HEK293 (cell line): Measurements from ENCODE around the gene VSIG8.

Experiments
- HOXA7 ChIP-seq: sonication (generic); formaldehyde crosslinking; IDR thresholded peaks from 2 replicates; pipeline ENCODE4 v1.8.1; 2022; ENCODE audit warnings: missing genetic modification reagents, borderline replicate concordance
- TCF7L2 ChIP-seq: IDR thresholded peaks from 2 replicates; pipeline ENCODE4 v1.6.1; 2011; ENCODE audit warnings: low read depth, mild to moderate bottlenecking, inconsistent platforms, low read length, moderate library complexity, borderline replicate concordance
- ZNF121 ChIP-seq: fragments of 450-650 bp; formaldehyde crosslinking; IDR thresholded peaks from 2 replicates; pipeline ENCODE4 v1.5.1; 2016; ENCODE audit warnings: missing biosample characterization, missing genetic modification characterization
- ZNF133 ChIP-seq: fragments of 450-650 bp; formaldehyde crosslinking; IDR thresholded peaks from 2 replicates; pipeline ENCODE4 v1.5.1; 2016; ENCODE audit warnings: missing biosample characterization, missing genetic modification characterization
- ZNF274 ChIP-seq, 2 experiments: fragments of 200-500 bp in 1 of 2; fragments of 450-650 bp in 1 of 2; sonication (Bioruptor generic) in 1 of 2; formaldehyde crosslinking in 1 of 2; IDR thresholded peaks; 2 replicates each; pipeline versions ENCODE4 v1.5.1 to v1.6.1; 2014 to 2016; ENCODE audit warnings: borderline replicate concordance in 1 of 2, inconsistent platforms in 1 of 2, low read length in 1 of 2, missing biosample characterization in 1 of 2, missing genetic modification characterization in 1 of 2
- ZNF514 ChIP-seq: fragments of 450-650 bp; formaldehyde crosslinking; IDR thresholded peaks from 2 replicates; pipeline ENCODE4 v1.5.1; 2016; ENCODE audit warnings: missing biosample characterization, missing genetic modification characterization
- ZNF660 ChIP-seq: fragments of 450-650 bp; IDR thresholded peaks from 2 replicates; pipeline ENCODE4 v1.5.1; 2018; ENCODE audit warnings: missing biosample characterization, mild to moderate bottlenecking, missing genetic modification characterization
- TF ChIP-seq, protein P1 (sequence below): fragments of 450-650 bp; formaldehyde crosslinking; IDR thresholded peaks from 2 replicates; pipeline ENCODE4 v1.5.1; 2016; ENCODE audit warnings: missing biosample characterization, missing genetic modification characterization
- TF ChIP-seq, protein P2 (sequence below): fragments of 450-650 bp; formaldehyde crosslinking; IDR thresholded peaks from 2 replicates; pipeline ENCODE4 v1.5.1; 2016; ENCODE audit warnings: missing biosample characterization, missing genetic modification characterization
- TF ChIP-seq, protein P3 (sequence below): sonication (generic); formaldehyde crosslinking; IDR thresholded peaks from 2 replicates; pipeline ENCODE4 v1.8.1; 2022; ENCODE audit warnings: mild to moderate bottlenecking, moderate library complexity, missing genetic modification reagents
- TF ChIP-seq, protein P4 (sequence below): fragments of 450-650 bp; formaldehyde crosslinking; IDR thresholded peaks from 2 replicates; pipeline ENCODE4 v1.5.1; 2016; ENCODE audit warnings: missing biosample characterization, missing genetic modification characterization
- TF ChIP-seq, protein P5 (sequence below): fragments of 450-650 bp; IDR thresholded peaks from 2 replicates; pipeline ENCODE4 v1.5.1; 2018; ENCODE audit warnings: missing biosample characterization, missing genetic modification characterization
- TF ChIP-seq, protein P6 (sequence below): fragments of 450-650 bp; formaldehyde crosslinking; IDR thresholded peaks from 2 replicates; pipeline ENCODE4 v1.5.1; 2016; ENCODE audit warnings: missing biosample characterization, missing genetic modification characterization

DNA sequence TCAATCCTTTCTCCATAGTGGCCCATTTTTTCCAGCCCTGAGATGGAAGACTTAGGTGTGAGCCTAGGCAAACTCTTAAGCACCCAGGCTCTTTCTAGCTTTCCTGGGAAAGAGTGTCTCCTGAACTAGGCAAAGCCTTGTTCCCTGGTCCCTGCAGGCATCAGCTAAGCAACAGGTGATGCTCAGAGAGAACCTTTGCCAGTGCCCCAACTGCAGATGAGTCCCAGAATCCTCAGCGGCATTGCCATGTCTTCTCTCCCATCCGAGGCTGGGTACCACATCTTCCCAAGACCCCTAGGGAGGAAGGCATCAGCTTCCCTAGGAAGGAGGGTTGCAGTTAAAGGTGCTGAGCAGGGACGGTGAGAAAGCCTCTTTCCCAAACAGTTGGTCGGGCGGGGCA, 8.2 kb upstream of the VSIG8 start:
- TF ChIP-seq, protein P1, sequence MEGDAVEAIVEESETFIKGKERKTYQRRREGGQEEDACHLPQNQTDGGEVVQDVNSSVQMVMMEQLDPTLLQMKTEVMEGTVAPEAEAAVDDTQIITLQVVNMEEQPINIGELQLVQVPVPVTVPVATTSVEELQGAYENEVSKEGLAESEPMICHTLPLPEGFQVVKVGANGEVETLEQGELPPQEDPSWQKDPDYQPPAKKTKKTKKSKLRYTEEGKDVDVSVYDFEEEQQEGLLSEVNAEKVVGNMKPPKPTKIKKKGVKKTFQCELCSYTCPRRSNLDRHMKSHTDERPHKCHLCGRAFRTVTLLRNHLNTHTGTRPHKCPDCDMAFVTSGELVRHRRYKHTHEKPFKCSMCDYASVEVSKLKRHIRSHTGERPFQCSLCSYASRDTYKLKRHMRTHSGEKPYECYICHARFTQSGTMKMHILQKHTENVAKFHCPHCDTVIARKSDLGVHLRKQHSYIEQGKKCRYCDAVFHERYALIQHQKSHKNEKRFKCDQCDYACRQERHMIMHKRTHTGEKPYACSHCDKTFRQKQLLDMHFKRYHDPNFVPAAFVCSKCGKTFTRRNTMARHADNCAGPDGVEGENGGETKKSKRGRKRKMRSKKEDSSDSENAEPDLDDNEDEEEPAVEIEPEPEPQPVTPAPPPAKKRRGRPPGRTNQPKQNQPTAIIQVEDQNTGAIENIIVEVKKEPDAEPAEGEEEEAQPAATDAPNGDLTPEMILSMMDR (tag by site-specific recombination): no peak
- TF ChIP-seq, protein P2, sequence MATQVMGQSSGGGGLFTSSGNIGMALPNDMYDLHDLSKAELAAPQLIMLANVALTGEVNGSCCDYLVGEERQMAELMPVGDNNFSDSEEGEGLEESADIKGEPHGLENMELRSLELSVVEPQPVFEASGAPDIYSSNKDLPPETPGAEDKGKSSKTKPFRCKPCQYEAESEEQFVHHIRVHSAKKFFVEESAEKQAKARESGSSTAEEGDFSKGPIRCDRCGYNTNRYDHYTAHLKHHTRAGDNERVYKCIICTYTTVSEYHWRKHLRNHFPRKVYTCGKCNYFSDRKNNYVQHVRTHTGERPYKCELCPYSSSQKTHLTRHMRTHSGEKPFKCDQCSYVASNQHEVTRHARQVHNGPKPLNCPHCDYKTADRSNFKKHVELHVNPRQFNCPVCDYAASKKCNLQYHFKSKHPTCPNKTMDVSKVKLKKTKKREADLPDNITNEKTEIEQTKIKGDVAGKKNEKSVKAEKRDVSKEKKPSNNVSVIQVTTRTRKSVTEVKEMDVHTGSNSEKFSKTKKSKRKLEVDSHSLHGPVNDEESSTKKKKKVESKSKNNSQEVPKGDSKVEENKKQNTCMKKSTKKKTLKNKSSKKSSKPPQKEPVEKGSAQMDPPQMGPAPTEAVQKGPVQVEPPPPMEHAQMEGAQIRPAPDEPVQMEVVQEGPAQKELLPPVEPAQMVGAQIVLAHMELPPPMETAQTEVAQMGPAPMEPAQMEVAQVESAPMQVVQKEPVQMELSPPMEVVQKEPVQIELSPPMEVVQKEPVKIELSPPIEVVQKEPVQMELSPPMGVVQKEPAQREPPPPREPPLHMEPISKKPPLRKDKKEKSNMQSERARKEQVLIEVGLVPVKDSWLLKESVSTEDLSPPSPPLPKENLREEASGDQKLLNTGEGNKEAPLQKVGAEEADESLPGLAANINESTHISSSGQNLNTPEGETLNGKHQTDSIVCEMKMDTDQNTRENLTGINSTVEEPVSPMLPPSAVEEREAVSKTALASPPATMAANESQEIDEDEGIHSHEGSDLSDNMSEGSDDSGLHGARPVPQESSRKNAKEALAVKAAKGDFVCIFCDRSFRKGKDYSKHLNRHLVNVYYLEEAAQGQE (tag by site-specific recombination): no peak
- TF ChIP-seq, protein P3, sequence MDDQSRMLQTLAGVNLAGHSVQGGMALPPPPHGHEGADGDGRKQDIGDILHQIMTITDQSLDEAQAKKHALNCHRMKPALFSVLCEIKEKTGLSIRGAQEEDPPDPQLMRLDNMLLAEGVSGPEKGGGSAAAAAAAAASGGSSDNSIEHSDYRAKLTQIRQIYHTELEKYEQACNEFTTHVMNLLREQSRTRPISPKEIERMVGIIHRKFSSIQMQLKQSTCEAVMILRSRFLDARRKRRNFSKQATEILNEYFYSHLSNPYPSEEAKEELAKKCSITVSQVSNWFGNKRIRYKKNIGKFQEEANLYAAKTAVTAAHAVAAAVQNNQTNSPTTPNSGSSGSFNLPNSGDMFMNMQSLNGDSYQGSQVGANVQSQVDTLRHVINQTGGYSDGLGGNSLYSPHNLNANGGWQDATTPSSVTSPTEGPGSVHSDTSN (CRISPR knock-in tag): no peak
- TF ChIP-seq, protein P4, sequence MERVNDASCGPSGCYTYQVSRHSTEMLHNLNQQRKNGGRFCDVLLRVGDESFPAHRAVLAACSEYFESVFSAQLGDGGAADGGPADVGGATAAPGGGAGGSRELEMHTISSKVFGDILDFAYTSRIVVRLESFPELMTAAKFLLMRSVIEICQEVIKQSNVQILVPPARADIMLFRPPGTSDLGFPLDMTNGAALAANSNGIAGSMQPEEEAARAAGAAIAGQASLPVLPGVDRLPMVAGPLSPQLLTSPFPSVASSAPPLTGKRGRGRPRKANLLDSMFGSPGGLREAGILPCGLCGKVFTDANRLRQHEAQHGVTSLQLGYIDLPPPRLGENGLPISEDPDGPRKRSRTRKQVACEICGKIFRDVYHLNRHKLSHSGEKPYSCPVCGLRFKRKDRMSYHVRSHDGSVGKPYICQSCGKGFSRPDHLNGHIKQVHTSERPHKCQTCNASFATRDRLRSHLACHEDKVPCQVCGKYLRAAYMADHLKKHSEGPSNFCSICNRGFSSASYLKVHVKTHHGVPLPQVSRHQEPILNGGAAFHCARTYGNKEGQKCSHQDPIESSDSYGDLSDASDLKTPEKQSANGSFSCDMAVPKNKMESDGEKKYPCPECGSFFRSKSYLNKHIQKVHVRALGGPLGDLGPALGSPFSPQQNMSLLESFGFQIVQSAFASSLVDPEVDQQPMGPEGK (tag by site-specific recombination): no peak
- TF ChIP-seq, protein P5, sequence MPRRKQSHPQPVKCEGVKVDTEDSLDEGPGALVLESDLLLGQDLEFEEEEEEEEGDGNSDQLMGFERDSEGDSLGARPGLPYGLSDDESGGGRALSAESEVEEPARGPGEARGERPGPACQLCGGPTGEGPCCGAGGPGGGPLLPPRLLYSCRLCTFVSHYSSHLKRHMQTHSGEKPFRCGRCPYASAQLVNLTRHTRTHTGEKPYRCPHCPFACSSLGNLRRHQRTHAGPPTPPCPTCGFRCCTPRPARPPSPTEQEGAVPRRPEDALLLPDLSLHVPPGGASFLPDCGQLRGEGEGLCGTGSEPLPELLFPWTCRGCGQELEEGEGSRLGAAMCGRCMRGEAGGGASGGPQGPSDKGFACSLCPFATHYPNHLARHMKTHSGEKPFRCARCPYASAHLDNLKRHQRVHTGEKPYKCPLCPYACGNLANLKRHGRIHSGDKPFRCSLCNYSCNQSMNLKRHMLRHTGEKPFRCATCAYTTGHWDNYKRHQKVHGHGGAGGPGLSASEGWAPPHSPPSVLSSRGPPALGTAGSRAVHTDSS (tag by site-specific recombination): no peak
- no peak for TF ChIP-seq ZNF121
- TF ChIP-seq TCF7L2: no peak
- TF ChIP-seq HOXA7 (CRISPR knock-in tag): no peak
- TF ChIP-seq ZNF274 (IDR thresholded peaks at IDR 0.05; ENCODE audit: low read length): no peak
- TF ChIP-seq ZNF274 (tag by site-specific recombination; IDR thresholded peaks at IDR 0.05; ENCODE audit: borderline replicate concordance): no peak
- no peak for TF ChIP-seq ZNF514
- no peak for TF ChIP-seq ZNF133 (tag by site-specific recombination)
- TF ChIP-seq, protein P6, sequence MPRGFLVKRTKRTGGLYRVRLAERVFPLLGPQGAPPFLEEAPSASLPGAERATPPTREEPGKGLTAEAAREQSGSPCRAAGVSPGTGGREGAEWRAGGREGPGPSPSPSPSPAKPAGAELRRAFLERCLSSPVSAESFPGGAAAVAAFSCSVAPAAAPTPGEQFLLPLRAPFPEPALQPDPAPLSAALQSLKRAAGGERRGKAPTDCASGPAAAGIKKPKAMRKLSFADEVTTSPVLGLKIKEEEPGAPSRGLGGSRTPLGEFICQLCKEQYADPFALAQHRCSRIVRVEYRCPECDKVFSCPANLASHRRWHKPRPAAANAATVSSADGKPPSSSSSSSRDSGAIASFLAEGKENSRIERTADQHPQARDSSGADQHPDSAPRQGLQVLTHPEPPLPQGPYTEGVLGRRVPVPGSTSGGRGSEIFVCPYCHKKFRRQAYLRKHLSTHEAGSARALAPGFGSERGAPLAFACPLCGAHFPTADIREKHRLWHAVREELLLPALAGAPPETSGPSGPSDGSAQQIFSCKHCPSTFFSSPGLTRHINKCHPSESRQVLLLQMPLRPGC (tag by site-specific recombination): no peak
- no peak for TF ChIP-seq ZNF660
